Osteocyte (in vitro differentiated cells): ENCODE measurements around the gene SLC6A19. TPM values are rescaled to one million over a fixed set of nuclear protein-coding genes. Genes with fewer than 3 reads are reported as not detected.

Experiments used
- DNase-seq: peaks from one replicate; pipeline ENCODE4 v3.0.0; 2021; ENCODE audit warnings: mixed read lengths; ENCODE audit not compliant: unreplicated experiment; ENCODE audit errors: extremely low spot score
- H3K27ac Mint-ChIP-seq: one replicate; pipeline ENCODE4 v1.8.0; 2021; ENCODE audit warnings: mild to moderate bottlenecking, mixed read lengths; ENCODE audit not compliant: unreplicated experiment
- H3K27me3 Mint-ChIP-seq: one replicate; pipeline ENCODE4 v1.8.0; 2021; ENCODE audit warnings: mixed read lengths; ENCODE audit not compliant: unreplicated experiment
- H3K36me3 Mint-ChIP-seq: one replicate; pipeline ENCODE4 v1.8.0; 2021; ENCODE audit warnings: mixed read lengths; ENCODE audit not compliant: unreplicated experiment
- H3K4me1 Mint-ChIP-seq: one replicate; pipeline ENCODE4 v1.8.0; 2021; ENCODE audit warnings: mixed read lengths; ENCODE audit not compliant: unreplicated experiment
- H3K4me3 Mint-ChIP-seq: one replicate; pipeline ENCODE4 v1.8.0; 2021; ENCODE audit warnings: mild to moderate bottlenecking, moderate library complexity, mixed read lengths; ENCODE audit not compliant: unreplicated experiment
- H3K9me3 Mint-ChIP-seq: one replicate; pipeline ENCODE4 v1.8.0; 2021; ENCODE audit warnings: mixed read lengths; ENCODE audit not compliant: unreplicated experiment
- total RNA-seq: library from RNA; stranded (reverse); gene quantifications from 2 replicates; pipeline ENCODE4 v1.2.1, GENCODE V29; 2021
- TF ChIP-seq, protein P1 (sequence below): fragments of 200-600 bp; sonication (generic); IDR thresholded peaks from 2 replicates; pipeline ENCODE4 v1.5.0; 2021; ENCODE audit warnings: antibody characterized with exemption, mild to moderate bottlenecking, moderate library complexity

Gene SLC6A19
- total RNA-seq, 1 donor from 2014 or later = not detected

- DNase-seq = no peak
- H3K27me3 Mint-ChIP-seq = peaks cover 21% of the 10 kb centered on the region
- H3K4me1 Mint-ChIP-seq = no peaks in the 10 kb centered on the region
- H3K27ac Mint-ChIP-seq = no peak overlapping the region
- no peak overlapping the region for H3K4me3 Mint-ChIP-seq
- no peaks in the 10 kb centered on the region for H3K36me3 Mint-ChIP-seq
- H3K9me3 Mint-ChIP-seq = no peaks in the 10 kb centered on the region
- TF ChIP-seq, protein P1, sequence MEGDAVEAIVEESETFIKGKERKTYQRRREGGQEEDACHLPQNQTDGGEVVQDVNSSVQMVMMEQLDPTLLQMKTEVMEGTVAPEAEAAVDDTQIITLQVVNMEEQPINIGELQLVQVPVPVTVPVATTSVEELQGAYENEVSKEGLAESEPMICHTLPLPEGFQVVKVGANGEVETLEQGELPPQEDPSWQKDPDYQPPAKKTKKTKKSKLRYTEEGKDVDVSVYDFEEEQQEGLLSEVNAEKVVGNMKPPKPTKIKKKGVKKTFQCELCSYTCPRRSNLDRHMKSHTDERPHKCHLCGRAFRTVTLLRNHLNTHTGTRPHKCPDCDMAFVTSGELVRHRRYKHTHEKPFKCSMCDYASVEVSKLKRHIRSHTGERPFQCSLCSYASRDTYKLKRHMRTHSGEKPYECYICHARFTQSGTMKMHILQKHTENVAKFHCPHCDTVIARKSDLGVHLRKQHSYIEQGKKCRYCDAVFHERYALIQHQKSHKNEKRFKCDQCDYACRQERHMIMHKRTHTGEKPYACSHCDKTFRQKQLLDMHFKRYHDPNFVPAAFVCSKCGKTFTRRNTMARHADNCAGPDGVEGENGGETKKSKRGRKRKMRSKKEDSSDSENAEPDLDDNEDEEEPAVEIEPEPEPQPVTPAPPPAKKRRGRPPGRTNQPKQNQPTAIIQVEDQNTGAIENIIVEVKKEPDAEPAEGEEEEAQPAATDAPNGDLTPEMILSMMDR = no peak
These were observed 16.9 kb upstream of the SLC6A19 start for GRCh38 chr5:1184481-1184880.

DNA sequence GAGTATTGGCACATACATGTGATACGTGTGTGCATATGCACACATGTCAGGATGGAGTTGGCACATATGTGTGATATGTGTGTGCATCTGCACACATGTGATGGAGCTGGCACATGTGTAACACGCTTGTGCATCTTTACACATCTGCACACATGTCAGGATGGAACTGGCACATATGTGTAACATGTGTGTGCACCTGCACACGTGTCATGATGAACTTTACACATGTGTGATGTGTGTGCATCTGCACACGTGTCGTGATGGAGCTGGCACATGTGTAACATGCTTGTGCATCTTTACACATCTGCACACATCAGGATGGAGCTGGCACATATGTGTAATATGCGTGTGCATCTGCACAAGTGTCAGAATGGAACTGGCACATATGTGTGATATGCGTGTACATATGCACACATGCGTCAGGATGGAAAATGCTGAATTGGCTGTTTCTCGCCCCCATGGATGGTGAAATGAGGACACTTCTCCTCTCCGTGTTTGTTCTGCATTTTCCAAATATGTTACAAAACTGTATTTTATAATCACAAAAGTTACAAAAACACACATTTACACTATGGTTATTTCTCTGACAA is 16.3 kb upstream of the SLC6A19 start:
- Mint-ChIP-seq H3K27ac (no peak overlapping the region), H3K36me3 (no peaks in the 10 kb centered on the region), H3K27me3 (peaks cover 21% of the 10 kb centered on the region), H3K9me3 (no peaks in the 10 kb centered on the region), H3K4me3 (no peak overlapping the region), H3K4me1 (no peaks in the 10 kb centered on the region)
- TF ChIP-seq, protein P1 = no peak
- DNase-seq = no peak

DNA sequence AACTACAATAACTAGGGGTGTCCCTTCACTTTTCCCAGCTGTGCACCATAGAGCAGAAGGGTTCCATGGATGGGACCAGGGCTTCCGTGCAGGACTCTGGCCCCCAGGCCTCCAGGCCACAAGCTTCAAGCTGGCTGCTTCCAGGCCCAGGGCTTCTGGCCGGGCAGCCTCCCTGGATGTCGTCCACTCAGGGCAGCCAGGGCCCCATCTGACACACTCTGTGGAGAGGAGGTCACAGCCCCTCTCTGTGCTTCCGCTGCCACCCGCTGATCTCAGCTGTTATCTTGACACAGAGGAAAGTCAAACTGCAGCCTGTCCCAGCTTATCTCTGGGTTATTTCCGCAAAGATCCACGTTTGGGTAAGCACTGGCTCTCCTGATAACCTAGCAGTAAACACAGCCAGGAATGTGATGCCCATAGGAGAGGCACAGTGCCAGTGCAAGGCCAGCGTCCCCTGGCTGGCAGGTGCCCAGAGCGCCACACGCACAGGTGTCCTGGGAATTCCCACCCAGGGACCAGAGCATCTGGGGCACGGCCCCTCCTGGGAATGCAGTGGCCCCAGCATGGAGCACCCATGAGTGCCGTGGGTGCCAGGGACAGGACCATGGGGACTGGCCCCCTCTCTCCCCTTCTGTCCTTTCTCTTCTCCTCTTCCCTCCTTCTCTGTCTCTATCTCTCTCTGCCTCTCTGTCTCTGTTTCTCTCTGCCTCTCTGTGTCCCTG is 15.6 kb upstream of the SLC6A19 start:
- DNase-seq = no peak
- Mint-ChIP-seq H3K4me3 (no peak overlapping the region), H3K36me3 (no peaks in the 10 kb centered on the region), H3K27ac (no peak overlapping the region), H3K9me3 (no peaks in the 10 kb centered on the region), H3K4me1 (no peaks in the 10 kb centered on the region), H3K27me3 (peaks cover 21% of the 10 kb centered on the region)
- TF ChIP-seq, protein P1 = no peak

DNA sequence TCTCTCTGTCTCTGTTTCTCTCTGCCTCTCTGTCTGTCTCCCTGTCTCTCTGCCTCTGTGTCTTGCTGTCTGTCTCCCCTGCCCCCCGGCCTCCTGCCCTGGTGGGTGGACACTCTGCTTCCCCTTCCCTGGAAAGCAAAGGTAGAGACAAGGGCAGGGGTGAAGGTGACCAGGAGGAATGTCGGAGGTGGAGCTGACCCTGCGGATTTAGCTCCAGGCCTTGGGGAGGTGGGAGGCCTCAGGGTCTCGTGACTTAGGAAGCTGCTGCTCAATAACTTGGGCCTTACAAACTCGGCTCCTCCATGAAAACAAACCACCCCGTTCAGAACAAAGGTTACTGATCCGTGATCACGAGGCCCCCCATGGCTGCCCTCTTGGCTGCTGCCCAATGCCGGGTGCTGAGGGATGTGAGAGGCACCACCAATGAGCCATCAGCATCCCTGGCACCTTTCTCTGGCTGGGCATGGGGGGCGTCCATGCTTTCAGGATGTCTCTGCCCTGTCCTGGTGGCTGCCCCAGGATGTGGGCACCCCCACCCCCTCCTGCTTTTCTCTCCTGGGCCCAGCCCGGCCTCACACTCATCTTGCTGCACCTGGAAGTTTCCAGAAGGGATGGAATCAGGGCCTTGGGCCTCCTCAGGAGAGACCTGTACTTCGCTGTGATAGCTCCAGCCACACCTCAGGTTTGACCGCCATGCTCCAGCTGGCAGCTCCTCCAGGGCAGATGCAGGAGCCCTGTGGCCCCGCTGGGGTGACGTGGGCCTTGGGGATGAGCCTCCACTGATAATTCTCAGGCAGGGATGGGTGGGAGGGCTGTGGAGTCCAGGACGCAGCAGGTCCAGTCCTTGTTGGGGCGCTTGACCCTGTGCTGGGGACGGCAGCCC is 14.8 kb upstream of the SLC6A19 start:
- Mint-ChIP-seq H3K9me3 (no peaks in the 10 kb centered on the region), H3K4me1 (no peaks in the 10 kb centered on the region), H3K27me3 (peaks cover 21% of the 10 kb centered on the region), H3K27ac (no peak overlapping the region), H3K36me3 (no peaks in the 10 kb centered on the region), H3K4me3 (no peak overlapping the region)
- DNase-seq = no peak
- TF ChIP-seq, protein P1 = no peak
